Fibroblast of pulmonary artery (primary cell): Measurements from ENCODE around the gene CFAP57.

Experiments
- DNase-seq: peaks from one replicate; pipeline ENCODE4 v3.0.0-alpha.2; 2010; ENCODE audit warnings: low read depth
- H3K4me3 ChIP-seq: replicated peaks from 2 replicates; pipeline ENCODE4 v1.5.1; 2011; ENCODE audit warnings: low read depth, mild to moderate bottlenecking, control low read depth, low read length, moderate library complexity
- TF ChIP-seq, protein P1 (sequence below): IDR thresholded peaks from 2 replicates; pipeline ENCODE4 v1.5.1; 2011; ENCODE audit warnings: mild to moderate bottlenecking, control low read depth, low read length, inconsistent platforms; ENCODE audit errors: missing control alignments

Gene CFAP57

DNA sequence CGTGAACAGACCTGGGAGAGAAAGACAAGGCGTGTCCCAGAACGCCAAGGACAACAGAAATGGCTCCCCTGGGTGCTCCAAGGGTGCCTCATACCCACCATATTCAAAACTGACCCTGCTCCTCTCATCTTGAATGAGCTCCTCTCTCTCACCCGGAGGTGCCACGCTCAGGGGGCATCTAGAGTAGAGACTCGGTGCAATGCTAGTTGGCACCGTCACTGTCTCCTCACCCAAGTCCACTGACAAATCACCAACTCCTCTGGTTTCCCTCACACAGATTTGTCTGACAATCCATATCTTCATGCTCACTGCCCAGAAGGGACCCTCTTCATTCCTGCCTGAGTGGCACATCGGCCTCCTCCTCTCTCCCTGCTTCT is 102.7 kb downstream of the CFAP57 start:
- no peak overlapping the region for H3K4me3 ChIP-seq
- TF ChIP-seq, protein P1, sequence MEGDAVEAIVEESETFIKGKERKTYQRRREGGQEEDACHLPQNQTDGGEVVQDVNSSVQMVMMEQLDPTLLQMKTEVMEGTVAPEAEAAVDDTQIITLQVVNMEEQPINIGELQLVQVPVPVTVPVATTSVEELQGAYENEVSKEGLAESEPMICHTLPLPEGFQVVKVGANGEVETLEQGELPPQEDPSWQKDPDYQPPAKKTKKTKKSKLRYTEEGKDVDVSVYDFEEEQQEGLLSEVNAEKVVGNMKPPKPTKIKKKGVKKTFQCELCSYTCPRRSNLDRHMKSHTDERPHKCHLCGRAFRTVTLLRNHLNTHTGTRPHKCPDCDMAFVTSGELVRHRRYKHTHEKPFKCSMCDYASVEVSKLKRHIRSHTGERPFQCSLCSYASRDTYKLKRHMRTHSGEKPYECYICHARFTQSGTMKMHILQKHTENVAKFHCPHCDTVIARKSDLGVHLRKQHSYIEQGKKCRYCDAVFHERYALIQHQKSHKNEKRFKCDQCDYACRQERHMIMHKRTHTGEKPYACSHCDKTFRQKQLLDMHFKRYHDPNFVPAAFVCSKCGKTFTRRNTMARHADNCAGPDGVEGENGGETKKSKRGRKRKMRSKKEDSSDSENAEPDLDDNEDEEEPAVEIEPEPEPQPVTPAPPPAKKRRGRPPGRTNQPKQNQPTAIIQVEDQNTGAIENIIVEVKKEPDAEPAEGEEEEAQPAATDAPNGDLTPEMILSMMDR: no peak
- DNase-seq: no peak

DNA sequence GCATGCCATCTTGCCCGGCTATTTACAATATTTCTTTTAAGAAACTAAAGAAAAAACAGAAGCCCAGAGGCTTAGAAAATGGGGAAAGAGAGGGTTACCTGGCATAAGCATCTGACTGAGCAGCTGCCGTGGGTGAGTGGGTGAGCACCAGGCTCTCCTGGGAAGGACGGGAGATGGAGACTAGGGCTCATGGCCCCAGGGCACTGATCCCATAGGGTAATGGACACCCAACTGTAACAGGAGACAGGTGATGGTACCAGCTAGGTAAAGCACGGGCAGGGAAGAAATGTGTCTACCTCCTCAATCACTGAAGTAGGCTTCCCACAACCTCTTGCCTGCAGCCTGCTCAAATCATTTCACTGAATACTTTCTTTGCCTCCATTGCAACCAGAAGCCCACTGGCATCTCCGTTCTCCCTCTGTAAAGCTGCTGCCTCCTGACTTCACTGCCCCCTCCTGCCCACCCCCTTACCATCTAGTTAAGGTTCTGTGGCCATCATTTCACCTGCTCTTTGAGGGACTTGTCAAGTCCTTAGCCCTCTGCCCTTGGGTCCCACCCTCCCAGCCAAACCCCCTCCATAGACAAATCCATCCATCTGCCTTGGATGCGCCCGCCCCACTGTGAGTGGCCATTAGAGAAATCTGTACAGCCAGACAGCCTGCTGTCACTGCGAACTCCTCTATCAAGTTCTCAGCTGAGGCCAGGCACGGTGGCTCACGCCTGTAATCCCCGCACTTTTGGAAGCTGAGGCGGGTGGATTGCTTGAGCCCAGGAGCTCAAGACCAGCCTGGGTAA is 103.9 kb downstream of the CFAP57 start:
- DNase-seq: no peak
- no peak overlapping the region for H3K4me3 ChIP-seq
- TF ChIP-seq, protein P1: no peak

DNA sequence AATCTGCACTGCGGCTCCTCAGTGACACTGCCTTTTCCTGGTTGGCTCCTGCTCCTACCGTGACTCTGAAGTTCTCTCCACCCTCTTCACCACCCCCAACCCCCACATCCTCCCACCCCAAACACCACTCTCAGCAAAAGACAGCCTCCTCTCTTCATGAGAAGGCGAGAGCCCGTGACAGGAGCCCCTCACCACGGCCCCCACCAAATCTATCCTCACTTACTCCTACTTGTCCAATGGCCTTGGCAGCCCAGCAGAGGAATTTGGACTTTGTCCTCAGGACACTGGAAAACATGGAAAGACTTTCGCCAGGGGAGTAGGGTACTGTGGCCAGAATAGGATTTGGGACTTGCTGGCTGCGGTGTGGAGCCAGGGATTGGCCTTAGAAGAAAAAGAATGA is 104.5 kb downstream of the CFAP57 start:
- DNase-seq: no peak
- TF ChIP-seq, protein P1: no peak
- H3K4me3 ChIP-seq: no peak overlapping the region

DNA sequence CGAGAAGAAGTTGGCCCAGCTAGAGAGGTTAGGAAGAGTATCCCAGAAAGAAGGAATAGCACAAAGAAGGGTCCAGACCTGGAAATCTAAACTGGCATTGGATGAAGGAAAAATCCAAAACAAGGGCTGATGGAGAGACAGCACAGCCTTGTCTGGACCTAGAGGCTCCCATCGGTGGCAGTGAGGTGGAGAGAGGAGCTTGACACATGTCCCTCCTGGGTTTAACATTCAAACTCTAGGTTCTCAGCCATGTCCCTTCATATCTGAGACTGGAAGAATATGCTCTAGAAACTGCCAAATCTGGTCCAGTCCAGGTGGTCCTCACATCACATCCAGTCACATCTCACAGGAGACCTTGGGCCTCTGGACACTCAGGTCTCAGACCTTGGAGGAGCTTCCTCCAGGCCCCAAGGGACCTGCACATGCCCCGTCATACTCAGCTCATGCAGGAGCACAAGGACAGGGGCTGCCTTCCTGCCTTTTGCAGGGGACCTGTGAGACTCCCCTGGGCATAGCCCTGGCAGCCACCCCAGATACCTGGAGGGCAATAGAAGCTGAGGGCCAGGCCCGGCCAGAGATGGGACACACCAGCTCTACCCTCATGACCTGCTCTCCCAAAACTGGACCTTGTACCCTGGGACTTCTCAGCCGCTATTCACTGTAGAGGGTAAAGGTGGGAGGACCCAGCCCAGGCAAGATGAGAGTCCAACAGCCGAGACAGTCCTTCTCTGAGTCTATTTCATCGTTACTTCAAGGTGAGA is 105.2 kb downstream of the CFAP57 start:
- H3K4me3 ChIP-seq: no peak overlapping the region
- TF ChIP-seq, protein P1: no peak
- DNase-seq: no peak

DNA sequence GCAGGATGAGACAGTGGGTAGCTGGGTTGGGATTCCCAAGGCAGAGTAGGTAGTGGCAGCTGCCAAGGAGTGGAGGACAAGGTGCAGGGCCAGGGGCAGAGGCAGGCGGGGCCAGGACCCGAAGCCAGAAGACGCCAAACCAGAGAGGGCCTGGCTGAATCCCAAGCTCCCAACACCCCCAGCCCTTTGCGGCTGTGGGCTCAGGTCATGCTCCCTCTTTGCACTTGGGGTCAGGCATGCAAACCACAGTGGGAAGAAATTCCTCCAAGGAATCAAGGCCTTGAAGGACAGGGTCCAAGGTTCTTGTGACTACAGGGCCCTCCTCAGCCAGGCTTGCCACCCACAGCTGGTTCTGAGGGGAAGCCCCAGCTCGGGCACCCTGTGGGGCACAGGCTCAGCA is 107.0 kb downstream of the CFAP57 start:
- TF ChIP-seq, protein P1: no peak
- H3K4me3 ChIP-seq: no peak overlapping the region
- DNase-seq: no peak

DNA sequence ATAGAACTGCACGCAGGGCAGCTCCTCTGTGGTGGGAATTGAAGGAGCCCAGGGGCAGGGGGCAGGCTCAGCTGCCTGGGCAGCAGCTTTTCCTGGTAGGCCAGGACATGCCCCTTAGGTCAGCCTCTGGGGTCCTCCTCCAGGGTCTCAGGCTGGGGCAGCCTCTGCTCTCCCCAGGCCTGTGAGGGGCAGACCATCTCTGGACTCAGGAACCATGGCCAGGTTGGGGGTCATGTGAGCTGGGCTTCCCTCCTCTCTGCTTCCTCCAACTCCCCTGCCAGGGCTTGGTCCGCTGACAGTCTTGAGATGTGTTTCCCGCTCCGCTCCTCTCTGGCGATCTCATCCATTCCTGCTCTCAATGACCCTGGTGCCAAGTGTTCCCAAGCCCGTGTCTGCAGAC is 107.5 kb downstream of the CFAP57 start:
- DNase-seq: no peak
- H3K4me3 ChIP-seq: no peak overlapping the region
- TF ChIP-seq, protein P1: no peak
